HG02623 (cell line): ENCODE results near the gene MEN1.
"Not testable (repeated sequence)": the region's sequence is repeated elsewhere in the genome, so short reads cannot be mapped to it uniquely, and the experiment has no call there.

Source experiments
- ATAC-seq: cut with Tn5 transposase; IDR thresholded peaks from one replicate; pipeline ENCODE4 v1.9.1; 2021; ENCODE audit warnings: moderate library complexity; ENCODE audit not compliant: unreplicated experiment

Gene MEN1

DNA sequence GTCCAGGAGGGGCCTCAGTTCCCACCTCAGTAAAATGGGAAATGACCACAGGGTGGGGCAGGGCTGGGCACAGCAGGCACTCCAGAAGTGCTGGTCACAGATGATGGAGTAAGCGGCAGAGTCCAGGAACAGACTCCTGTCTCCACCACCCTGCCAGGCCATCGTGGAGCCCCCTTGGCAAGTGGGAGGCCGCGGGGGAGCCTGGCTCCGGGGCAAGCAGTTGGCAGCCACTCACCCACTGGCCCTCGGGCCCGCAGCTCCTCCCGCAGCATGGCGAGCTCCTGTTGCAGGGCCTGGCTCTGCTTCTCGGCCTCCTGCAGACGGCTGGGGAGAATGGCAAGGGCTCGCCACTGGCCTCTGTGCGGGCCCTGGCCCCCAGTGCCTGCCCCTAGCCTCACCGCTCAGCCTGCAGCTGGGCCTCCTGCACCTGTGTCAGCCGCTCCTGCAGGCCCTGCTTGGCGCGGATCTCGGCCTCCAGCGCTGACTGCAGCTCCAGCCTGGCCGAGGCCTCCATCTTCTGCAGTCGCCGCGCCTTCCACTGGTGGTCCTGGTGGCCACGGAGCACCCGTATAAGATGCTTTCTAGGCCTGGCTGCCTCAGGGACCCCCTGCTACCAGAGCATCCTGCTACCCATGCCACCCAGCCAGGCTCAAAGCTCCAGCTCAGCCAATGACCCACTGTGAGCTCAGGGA lies 23.8 kb upstream of the MEN1 start:
- ATAC-seq, result no peak

DNA sequence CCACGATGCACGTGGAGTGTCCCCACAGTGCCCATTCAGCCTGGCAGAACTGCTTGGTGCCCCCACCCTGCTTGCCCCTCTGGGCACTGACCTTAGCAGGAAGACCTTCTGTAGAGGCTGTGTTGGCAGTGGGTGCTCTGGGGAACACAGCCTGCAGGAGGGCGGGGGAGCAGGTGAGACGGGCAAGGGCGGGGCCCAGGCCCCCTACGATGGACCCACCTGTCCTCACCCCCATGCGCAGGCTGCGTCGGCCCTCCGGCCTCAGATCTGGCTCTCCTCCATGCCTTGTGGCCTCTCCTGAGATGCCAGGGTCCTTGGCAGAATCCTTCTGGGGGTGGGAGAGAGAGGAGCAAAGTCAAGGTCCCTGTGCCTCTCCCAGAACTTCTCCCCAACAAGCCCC lies 23.2 kb upstream of the MEN1 start:
- ATAC-seq, result no peak

DNA sequence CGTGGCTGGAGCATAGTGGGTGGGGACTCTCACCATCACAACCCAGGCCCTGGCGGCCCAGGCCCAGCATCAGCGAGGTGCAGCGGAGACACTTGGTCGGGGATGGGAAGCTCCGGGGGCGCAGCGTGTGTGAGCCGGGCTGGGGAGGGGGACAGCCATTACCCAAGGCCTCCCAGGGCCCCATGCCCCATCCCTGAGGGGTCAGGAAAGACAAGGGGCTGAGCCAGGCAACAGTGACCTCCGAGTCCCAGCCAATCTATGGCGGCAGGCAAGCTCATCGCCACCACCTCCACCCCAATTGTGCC lies 22.8 kb upstream of the MEN1 start:
- no peak for ATAC-seq

DNA sequence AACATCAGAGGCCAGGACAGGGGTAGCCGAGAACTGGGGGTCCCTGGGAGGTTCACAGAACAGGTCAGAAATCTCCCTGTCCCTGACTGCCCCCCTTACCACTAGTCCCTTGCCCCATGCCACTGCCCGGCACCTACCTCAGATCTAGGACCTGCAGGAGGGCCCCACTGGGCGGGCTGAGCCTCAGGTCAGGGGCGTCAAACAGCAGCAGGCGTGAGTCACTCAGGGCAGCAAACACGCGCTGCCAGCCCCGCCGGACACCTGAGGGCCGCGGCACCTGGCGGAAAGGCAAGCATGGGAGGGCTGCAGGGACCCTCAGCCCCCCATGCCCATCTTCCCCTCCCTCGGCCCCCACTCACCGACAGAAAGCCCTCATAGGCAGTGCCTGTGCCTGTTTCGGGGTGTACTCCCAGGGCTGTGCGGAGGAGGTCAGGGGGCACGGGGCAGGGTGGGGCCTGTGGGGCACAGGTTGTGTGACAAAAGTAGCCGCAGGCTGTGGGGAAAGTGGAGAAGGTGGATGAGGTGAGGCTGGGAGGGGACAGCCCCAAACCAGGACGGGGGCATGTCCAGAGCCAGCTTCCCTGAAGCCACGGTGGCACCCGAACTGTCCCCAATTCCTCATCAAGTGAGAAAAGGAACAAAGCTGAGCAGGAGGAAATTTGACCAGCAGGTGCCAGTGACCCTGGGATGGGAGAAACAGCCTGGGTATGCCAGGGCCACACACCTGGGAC lies 22.3 kb upstream of the MEN1 start:
- no peak for ATAC-seq

DNA sequence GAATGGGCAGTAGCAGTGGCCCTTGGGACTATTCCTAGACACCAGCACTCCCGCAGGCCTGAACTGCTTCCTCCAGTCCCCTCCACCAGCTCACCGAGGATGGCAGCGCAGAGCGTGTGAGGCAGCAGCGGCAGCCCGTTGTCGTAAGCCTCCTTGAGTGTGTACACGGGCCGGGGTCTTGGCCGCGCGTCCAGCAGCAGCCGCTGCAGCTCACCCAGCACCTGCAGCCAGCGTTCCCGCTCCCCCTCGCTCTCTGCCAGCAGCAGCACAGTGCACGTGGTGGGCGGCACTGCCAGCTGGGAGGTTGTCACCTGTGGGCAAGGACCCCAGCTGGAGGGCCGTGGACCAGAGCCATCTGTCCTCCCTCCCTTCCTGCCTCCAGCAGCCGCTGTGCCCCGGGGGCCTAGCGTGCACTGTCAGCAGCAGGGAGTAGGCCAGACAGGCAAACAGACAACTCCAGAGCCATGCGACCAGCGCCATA lies 21.1 kb upstream of the MEN1 start:
- ATAC-seq, result no peak

DNA sequence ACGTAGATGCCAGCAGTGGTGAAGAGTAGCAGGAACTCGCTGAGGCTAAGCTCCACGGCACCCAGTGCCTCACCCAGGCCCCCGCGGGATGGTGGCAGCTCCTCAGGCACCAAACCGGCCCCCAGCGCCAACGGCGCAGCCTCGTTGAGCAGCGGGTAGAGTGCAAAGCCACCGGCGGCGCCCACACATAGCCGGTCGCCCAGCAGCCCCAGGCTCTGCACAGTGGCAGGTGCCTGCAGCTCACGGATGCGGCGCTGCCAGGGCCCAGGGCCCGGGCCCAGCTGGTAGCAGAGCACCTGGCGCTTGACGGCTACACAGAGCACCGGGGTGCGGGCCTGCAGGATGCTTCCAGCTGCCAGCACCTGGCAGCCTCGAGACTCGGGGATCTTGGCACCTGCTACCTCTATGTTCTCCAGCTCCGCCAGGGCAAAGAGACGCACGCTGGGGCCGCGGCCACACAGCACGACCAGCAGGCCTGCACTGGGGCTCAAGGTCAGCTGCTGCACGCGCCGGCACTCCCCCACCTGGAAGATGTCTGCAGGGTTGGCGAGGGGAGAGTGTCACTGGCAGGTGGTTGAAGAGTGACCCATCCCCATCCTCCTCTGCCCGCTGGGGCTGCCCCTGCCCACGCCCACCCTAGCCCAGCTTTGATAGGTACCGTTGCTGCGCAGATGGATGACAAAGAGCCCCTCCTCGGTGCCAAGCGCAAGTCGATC lies 19.3 kb upstream of the MEN1 start:
- ATAC-seq, result no peak

DNA sequence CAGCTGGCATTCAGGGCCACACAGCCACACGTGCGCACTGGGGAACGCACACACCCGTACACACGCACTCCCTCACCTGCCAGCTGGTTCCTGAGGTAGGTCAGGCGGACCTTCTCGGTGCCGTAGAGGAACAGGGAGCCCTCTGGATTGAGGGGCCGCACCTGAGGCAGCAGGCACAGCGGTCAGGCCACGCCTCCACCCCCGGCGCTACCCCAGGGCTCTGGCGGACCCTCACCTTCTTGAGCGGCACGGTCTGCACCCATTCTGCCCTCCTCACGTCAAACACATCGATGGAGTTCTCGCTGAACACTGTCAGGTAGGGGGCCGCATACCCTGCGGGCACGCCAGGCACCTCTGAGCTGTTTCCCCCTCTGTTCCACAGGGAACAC lies 17.1 kb upstream of the MEN1 start:
- ATAC-seq, result no peak

DNA sequence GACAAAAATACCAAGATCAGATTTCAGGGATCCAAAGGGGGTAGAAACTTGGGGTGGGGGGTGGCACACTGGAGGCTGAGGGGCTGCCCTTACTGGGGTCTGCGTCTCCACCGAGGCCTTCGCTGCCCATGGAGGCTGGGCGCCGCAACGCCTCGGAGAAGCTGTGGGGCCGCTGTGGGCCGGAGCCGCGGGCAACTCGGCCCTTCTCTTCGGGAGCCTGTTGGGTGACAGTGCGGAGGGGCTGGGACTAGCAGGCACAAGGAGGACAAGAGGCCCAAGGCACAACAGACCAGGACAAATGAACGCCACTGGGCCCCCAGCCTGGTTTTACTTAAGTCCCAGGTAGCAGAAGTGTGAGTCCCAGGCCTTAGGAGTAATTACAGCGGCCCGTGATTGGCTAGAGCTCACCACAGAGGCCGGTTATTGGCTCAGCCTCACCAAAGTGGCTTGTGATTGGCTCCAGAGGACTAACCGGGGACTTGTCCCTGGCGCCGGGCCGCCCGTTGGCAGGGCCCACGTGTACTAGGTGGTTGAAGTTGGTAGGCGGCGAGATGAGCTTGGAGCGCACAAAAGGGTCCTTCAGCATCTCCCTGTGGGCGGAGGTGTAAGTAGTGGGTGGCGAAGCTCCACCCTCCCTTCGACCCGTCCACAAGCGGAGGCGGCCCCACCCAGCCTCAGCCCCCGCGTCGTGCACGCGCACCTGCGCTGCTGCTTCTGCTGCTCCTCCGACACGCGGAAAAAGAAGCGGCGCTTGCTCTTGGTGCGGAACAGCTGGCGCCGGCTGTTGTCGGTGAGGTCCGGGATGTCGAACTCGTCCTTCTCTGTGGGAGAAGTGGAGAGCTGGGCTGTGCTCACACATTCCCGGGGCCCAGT lies 16.5 kb upstream of the MEN1 start:
- ATAC-seq, result no peak

DNA sequence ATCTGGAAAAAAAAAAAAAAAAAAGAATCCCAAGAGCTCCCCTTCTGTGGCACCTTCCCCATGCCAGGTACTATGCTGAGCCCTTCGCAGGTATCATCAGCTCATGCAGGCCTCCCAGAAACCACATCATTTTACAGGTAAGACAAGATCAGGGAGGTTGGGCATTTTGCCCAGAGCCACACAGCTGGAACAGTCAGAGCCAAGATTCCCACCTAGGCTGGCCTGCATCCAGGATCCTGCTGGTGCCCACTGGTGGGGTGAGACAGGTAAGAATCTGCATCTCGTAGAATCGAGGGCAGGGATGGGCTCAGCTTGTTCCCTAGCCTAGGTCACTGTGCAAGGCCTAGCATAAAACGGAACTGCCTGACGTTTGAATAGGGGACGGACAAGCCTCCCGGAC lies 15.7 kb upstream of the MEN1 start:
- no peak for ATAC-seq

DNA sequence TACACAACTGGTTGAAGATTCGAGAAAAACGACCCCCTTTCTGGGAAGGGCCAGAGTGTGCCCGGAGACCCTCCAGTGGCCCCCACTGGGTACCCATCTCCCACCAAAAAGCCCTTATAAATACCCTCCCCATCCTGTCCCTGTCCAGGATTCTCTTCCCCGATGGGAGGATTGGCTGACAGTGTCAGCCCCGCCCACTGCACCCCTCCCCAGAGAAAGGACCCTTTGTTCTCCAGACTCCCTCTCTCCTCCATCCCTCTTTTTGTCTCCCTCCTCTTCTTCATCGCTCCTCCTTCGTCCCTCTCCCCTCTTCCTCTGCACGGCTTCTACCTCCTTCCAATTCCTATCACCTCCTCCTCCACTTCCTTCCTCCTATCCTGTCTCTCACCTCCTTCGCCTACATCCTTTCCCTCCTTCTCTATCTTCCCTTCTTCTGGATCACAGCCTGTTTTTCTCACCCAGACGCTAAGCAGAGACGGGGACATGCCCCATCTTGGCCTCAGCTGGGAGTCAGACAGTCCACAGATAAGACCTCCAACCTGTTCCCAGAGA lies 13.3 kb upstream of the MEN1 start:
- ATAC-seq, result no peak

DNA sequence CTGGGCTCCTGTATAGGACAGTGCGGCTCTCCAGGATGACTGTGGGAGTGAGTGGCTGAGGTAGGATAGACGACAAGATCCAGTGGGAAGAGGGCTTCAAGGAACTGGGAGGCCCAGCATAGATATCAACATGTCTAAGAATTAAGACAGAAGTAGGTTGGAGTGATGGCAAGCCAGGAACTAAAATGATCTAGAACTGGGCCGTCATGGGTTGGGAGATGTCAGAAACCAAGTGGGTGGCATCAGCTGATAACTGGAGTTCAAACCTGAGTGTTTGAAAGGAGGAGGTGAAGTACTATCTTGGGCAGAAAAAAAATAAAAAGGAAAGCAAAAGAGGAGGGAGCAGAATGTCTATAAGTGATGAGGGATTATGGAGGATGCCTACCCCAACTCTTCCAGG lies 7.1 kb upstream of the MEN1 start:
- no peak for ATAC-seq

DNA sequence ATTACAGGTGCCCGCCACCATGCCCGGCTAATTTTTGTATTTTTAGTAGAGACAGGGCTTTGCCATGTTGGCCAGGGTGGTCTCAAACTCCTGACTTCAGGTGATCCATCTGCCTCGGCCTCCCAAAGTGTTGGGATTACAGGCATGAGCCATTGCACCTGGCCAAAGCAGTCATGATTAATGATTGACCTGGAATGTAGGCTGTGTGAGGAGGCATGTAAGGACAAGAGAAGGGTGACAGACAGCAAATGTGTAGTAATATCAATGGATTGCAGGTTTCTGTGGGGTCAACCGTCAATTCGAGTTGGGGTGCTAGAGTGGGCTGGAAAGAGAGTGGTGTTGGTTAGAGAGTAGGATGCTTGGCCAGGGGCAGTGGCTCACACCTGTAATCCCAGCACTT lies 5.1 kb upstream of the MEN1 start:
- ATAC-seq, result not testable (repeated sequence)

DNA sequence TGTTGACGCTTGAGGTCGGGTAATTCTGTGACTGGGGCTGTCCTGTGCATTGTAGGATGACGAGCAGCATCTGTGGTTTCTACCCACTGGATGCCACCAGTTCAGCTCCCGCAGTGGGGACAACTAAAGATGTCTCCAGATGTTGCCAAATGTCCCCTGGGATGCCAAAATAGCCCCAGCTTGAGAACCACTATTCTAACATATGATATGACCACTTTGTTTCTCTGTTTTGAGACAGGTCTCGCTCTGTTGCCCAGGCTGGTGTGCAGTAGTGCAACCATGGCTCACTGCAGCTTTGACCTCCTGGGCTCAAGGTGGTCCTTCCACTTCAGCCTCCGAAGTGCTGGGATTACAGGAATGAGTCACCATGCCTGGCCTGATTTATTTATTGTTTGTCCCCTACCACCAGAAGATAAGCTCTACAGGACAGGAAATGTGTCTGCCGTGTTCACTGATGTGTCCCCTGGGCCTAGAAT lies 4.4 kb upstream of the MEN1 start:
- ATAC-seq, result no peak

DNA sequence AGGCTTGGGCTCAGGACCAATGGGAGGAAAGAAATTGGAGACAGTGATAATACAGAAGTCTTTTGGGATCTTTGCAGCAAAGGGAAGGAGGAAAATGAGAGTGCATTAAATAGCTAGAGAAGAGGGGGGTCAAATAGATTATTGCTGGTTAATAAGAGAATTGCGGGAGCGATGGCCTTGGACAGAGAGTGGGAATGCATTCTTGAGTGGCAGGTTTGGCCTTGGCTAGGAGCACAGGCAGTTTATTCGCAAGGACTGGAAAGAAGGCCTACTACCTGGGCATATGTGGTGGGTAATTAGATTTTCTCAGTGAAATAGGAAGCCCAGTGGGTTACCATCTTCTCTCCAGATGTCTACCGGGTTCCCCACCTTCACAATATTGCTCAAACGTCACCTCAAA lies 3.5 kb upstream of the MEN1 start:
- ATAC-seq, result no peak

DNA sequence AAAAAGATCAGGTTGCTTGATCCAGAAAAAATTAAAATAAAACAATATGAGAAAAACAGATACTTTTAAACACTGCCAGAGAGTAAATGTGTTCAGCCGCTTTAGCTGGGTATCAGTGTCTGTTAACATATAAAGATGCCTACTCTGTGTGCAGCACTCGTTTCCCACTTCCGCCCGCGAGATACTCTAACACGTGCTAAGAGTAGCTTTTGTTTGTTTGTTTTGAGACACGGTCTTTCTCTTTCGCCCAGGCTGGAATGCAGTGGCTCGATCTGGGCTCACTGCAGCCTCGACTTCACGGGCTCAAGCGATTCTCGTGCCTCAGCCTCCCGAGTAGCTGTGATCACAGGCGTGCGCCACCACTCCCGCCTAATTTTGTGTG lies 531 bp upstream of the MEN1 start:
- peak; percentile 8 for ATAC-seq

DNA sequence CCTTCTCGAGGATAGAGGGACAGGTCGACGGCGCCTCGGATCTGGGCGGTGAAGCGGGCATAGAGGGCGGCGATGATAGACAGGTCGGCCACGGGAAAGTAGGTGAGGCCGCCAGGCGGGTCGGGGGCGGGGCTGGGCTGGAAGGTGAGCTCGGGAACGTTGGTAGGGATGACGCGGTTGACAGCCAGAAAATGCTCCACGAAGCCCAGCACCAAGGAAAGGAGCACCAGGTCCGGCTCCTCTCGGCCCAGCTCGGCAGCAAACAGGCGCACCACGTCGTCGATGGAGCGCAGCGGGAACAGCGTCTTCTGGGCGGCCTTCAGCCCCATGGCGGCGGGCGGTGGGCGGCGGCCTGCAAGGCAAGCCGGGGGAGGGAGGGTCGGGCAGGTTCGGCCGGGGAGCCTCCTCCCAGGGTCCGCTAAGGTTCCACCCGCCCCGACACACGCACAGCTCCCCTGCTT lies 540 bp downstream of the MEN1 start:
- no peak for ATAC-seq

DNA sequence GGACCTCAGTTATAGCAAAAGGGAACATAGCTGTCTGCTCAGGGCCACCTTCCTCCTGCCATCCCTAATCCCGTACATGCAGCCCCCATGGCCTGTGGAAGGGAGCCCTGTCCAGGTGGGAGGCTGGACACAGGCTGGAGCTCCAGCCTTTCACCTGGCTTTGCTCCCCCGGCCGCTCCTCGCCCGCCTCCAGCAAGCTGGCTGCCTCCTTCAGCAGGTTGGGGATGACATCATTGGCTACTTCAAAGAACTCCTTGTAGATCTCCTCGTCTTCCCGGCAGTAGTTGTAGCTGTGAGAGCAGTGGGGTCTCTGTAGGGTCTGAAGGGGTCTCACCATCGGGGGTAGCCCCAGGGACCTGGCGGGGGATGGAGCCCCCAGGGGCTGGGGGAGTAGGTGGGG lies 4.9 kb downstream of the MEN1 start:
- no peak for ATAC-seq

DNA sequence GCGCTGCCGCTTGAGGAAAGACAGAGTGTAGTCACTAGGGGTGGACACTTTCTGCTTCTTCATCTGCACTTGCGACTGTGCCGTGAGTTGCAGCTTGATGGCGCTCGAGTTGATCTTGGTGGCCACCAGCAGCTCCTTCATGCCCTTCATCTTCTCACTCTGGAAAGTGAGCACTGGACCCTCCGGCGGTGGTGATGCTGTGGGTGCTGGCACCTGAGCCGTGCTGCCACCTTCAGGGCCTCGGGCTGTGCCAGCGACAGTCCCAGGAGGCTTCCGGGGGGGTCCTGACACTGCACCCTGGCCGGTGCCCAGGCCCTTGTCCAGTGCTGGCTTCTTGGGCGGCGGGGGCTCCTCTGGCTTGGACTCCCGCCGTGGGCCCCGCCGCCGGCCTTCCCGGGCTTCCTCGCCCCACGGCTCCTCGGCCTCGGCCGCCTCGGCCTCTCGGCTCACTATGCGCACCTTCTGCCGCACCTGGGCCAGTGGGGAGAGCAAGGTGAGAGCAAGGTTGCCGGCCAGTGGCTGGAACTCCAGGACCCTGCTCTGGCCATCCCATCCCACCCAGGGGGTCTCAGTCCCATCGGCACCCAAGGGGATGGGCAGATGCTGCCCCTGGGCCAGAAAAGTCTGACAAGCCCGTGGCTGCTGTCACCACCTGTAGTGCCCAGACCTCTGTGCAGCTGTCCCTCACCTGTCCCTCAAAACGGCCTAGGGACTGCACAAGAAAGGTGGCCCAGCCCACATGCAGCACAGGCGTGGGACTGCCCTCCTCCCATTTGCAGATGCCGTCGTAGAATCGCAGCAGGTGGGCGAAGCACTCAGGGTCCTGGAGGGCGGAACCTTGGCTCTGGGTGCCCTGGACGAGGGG lies 5.8 kb downstream of the MEN1 start:
- no peak for ATAC-seq

DNA sequence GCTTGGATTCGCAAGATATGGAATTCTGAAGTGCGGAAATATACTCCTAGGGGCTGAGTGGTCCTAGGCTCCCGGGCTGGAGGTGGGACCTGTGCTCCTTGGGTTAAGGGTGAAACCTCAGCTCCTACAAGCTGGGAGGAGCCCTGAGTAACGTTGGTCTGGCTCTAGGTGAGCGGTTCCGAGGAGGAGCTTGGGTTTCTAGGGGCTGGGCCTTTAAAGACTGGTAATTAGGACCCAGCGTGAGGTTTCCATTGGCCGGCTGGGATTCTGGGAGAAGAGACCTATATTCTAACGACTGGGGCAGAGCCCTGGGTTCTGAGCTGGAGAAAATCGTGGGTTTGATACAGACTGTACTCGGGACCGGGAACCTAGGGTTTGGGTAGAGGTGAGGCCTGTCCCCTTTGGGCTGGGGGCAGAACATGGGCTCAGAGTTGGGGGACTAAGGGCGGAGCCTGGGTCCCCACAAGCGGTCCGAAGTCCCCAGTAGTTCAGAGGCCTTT lies 6.5 kb downstream of the MEN1 start:
- ATAC-seq, result no peak
